Left lobe of liver (tissue), 2 donors: ENCODE results near the gene SFTPD. TPM values are rescaled to one million over a fixed set of nuclear protein-coding genes. Genes with fewer than 3 reads are reported as not detected.
A peak's percentile ranks its signal among the peaks of the same experiment; 100 is the strongest.
"Not testable (repeated sequence)": the region's sequence is repeated elsewhere in the genome, so short reads cannot be mapped to it uniquely, and the experiment has no call there.

Experiments
- ATAC-seq: fragments of 200-7000 bp; cut with Tn5 transposase; one replicate; pipeline ENCODE4 v1.9.1; 2020; ENCODE audit warnings: mild to moderate bottlenecking, moderate library complexity
- DNase-seq: peaks from one replicate; pipeline ENCODE4 v3.0.0-alpha.2; 2020; ENCODE audit warnings: low spot score
- total RNA-seq: library from RNA; stranded (reverse); gene quantifications from one replicate; pipeline ENCODE4 v1.2.1, GENCODE V29; 2021
- donor health status: DM: no; HTN: no; CAD: no; lungs with moderate emphysema.
- donor health status: DM: no; HTN: yes; CAD: no.

The SFTPD gene
- total RNA-seq, 1 donor from 2014 or later: 0.73 TPM

- DNase-seq (peak; percentile 94), ATAC-seq (peak; percentile 83)
Observed at GRCh38 chr10:79927111-79927828, 21.6 kb downstream of the SFTPD start.

GRCh38 chr10:79926037-79926436, 22.9 kb downstream of the SFTPD start:
- no peak for ATAC-seq
- DNase-seq: no peak

GRCh38 chr10:79925614-79926013, 23.3 kb downstream of the SFTPD start:
- DNase-seq (no peak), ATAC-seq (no peak)

- DNase-seq: no peak
- ATAC-seq: no peak
Observed at GRCh38 chr10:79923669-79924068, 25.2 kb downstream of the SFTPD start.

- ATAC-seq: no peak
Observed at GRCh38 chr10:79923145-79923544, 25.8 kb downstream of the SFTPD start.

GRCh38 chr10:79922011-79922412, 26.9 kb downstream of the SFTPD start:
- ATAC-seq, DNase-seq: not testable (repeated sequence)

More at GRCh38 chr10:79923145-79923544, 25.8 kb downstream of the SFTPD start:
- DNase-seq: no peak

GRCh38 chr10:79915838-79916237, 33.1 kb downstream of the SFTPD start:
- ATAC-seq: not testable (repeated sequence)

GRCh38 chr10:79914512-79914911, 34.4 kb downstream of the SFTPD start:
- peak; percentile 48 for ATAC-seq
- not testable (repeated sequence) for DNase-seq

More at GRCh38 chr10:79915838-79916237, 33.1 kb downstream of the SFTPD start:
- DNase-seq: not testable (repeated sequence)

GRCh38 chr10:79910836-79911235, 38.1 kb downstream of the SFTPD start:
- ATAC-seq: peak; percentile 39

GRCh38 chr10:79910344-79910743, 38.6 kb downstream of the SFTPD start:
- peak; percentile 81 for ATAC-seq

More at GRCh38 chr10:79910836-79911235, 38.1 kb downstream of the SFTPD start:
- no peak for DNase-seq

GRCh38 chr10:79905322-79906314, 43.3 kb downstream of the SFTPD start:
- peak; percentile 58 for ATAC-seq
- no peak for DNase-seq

More at GRCh38 chr10:79910344-79910743, 38.6 kb downstream of the SFTPD start:
- DNase-seq: no peak

- DNase-seq (peak; percentile 72), ATAC-seq (peak; percentile 95)
Observed at GRCh38 chr10:79904671-79905321, 44.1 kb downstream of the SFTPD start.

GRCh38 chr10:79901571-79901970, 47.3 kb downstream of the SFTPD start:
- not testable (repeated sequence) for ATAC-seq, DNase-seq

- no peak for ATAC-seq
Observed at GRCh38 chr10:79898597-79899325, 50.1 kb downstream of the SFTPD start.

GRCh38 chr10:79892896-79893295, 56.0 kb downstream of the SFTPD start:
- not testable (repeated sequence) for DNase-seq, ATAC-seq

More at GRCh38 chr10:79898597-79899325, 50.1 kb downstream of the SFTPD start:
- no peak for DNase-seq

GRCh38 chr10:79890469-79890868, 58.4 kb downstream of the SFTPD start:
- ATAC-seq (no peak), DNase-seq (no peak)

- DNase-seq, ATAC-seq: not testable (repeated sequence)
Observed at GRCh38 chr10:79888984-79889383, 59.9 kb downstream of the SFTPD start.
